Fibroblast of skin of back (primary cell): ENCODE measurements around the gene GMDS.

Experiments
- DNase-seq: peaks from one replicate; pipeline ENCODE4 v3.0.0-alpha.2; 2013

GMDS gene

DNA sequence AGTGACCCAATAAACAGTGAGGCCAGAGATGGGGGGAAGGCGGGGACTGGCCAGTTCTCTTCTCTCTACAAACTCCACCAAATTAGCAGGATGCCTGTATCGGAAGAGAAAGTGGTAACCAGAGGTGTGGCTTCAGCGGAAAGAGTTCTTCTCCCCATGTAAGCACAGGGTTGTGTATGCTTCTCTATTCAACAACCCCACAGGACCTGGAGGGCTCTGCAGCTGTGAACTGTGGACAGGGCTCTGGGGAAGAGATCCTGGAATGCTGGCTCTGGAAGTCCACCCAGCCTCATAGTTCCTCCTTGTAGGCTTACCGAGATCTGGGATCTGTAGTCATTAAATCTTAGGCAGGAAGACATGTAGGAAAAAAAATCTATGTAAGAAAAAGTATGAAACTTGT is 449.5 kb downstream of the GMDS start:
- no peak for DNase-seq

DNA sequence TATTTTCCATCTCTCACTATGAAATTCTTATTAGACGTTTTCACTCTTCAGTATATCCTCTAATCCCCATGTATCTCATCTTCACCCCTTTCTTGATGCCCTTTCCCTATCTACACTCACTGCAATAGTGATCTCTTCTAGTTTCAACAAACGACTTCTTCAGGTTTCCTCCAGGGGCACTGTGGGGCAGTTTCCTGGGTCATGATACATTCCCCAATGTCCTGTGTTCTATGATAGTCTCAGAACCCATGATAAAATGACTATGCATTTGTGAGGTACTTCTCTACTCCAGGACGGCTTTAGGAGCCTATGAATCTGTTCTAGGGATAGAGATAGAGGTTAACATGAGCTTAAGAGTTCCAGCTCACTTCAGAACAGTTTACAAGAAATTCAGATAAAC is 452.4 kb downstream of the GMDS start:
- DNase-seq = peak; percentile 30

DNA sequence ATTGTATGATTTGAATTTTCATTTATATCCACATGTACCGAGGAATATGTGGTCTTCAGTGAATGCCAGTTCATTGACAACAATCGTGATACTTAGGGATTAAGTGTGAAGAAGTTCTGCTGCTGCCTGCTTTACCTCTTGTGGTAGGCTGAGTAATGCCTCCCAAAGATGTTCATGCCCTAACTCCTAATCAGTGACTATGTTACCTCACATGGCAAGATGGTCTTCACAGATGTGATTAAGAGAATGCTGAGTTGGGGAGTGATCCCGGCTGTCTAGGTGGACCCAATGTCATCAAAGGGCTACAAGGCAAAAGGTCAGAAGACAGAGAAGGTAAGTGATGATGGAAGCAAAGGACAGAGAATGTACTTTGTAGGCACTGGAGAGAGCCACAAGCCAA is 454.7 kb downstream of the GMDS start:
- no peak for DNase-seq

DNA sequence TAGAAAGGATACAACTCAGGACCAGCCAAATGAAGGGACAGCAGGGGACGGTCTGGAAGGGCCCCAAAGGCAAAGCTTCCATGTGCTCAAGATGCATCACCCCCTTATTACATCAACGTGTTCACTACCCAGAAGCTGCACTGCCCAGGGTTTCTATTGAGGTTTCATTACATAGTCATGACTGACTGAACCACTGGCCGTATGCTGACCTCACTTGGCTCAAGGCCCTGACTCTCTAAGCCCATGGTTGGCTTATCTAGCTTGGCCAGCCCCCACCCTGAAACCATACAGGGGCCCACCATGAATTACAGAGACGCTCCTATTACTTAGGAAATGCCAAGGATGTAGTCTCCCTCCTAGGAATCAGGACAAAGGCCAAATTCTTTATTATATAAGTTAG is 456.3 kb downstream of the GMDS start:
- no peak for DNase-seq

DNA sequence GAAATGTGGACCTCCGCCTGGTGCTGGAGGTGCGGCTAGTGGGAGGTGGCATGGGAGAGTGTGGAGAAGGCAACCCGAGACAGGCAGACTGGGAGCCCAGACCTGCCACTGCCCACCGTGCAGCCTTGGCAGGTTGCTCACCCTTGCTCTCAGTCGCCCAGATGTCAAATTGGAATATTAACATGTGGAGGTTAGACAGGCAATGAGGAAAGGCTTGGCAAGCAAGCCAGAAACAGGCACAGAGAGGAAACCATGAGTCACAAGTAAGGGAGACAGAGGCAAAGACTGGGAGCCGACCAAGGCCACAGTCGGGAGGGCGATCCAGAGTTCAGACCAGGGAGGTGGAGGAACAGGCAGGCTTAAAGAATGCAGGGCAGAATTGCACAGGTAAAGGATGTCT is 457.5 kb downstream of the GMDS start:
- peak; percentile 27 for DNase-seq

DNA sequence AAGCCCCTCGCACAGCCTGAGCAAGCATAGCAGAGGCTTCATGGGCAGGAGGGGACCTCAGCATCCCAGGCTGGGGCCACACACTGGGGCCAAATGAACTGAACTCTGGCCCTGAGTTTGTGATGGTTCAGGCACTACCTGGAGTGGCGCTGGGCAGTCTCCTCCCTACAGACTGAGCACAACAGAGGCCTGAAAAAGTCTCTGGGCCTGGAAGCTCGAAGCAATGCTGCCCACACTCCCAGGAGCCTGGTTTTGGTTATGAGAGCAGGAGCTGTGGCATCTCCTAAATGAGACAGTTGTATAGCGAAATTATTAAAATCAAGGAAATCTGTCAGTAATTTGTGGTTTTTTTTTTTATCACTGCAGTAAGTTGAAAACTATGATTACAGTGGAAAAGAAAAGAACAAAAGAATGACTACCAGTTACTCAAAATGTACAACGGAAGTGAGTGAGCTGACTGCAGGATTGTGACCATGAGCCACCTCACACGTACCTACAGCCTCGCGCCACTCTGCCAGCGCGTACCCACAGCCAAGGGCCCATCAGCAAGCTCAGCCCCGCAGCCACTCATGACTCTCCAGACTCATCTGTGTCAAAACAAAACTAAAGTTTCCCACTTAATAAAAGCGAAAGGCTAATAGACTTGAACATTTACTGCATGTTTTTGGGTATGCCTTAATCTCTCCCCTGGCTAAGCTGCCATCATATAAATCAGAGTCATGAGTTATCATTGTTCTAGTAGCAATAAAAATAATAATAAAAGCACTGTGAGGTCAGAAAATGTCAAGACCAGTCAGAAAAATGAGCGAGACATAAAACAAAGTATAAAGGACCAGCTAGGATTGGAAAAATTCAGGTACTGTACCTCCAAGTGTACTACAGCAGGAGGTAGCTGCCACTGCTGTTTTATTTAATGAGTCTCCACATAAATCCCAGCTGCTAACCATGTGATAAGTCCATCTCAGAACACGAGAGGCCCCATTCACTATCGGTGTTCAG is 458.7 kb downstream of the GMDS start:
- no peak for DNase-seq

DNA sequence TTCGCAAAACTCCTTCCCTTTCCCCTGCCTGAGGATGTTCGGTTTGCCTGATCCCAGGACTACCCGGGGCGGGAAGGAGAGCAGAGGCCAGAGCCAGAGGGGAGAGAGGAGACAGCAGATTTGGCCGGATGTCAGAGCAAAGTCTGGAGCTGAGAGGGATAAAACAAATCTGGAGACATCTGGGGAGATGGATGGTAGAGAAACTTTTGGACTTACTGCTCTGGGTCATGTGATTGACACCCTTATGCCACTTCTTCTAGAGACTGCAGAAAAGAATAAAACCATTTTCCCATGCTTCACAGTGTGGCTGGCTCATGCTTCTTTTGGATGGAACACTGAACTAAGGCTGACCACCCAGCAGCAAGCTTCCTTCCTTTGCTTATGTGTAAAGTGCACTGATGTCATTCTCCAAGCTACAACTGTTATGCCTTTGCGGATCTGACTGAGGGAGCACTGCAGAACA is 461.0 kb downstream of the GMDS start:
- no peak for DNase-seq

DNA sequence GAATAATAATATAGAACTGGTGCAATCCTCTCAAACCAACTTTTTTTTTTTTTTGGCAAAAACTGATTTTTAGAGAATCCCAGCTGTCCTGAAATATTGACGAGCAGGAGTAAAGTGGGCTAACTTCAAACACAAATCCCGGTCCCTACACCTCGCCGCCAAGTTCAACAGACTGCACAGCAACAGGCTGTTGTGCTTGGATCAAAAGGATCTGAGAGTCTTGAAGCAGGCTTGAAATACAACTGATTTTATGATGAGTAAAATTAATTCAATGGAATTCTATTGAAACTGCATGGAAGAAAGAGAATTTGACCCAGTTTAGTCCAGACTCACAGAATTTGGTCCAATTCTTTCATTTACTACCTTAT is 463.6 kb downstream of the GMDS start:
- DNase-seq = no peak

DNA sequence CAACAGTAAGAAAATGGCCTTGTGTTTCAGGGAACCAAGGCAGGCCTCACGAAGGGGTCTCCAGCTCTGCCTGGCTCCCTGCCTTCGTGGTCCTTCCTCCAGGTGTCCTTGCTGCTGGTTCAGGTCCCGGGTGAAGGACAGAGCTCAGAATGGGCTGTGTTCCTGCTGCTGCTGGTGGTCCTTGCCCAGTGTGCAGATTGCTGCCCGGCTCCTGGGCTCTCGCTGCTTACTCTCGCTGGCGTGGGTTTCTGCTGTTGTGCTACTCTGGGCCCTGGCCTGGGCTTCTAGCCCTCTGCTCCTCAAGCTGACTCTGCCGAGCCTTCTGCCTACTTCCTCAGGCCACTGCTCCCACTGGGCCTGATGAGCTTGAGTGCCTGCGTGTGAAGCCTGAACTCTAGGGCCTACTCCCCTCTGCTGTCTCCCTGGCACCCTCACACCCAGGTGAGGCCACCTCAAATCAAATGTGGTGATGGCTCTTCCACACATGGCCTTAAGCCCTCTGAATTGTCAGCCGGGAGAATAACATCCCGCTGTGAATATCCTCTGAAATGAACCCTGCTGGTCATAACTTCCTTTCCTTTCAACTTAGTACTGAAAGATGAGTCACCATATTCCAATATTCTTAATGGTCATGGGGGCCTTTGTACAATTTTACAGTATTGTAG is 464.1 kb downstream of the GMDS start:
- peak; percentile 53 for DNase-seq

DNA sequence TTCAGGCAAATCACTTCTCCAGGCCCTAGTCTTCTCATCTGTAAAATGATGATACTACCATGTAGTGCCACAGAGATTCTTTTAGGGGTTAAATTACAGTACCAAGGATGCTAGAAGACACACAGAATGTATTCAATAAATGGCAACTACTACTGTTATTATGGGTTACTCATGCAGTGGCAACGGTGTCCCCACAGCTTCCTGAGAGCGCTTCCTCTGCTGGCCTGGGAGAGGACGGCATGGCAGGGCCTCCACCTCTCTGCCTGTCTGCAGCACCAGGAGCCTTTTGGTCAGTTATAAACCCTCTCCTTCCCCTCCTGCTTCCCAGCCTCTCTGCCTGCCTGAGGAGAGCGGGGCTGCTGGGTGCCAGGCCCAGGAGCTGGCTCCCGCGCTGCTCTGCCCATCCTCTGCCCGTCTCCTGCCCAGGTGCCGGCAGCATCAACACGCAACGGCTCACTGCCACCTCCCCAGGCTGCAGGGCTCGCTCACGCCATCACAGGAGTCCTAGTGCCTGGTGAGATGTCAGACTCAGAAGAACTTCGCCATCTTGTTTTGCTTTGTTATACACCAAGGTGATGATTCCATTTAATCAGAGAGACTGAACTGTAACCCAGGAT is 465.0 kb downstream of the GMDS start:
- no peak for DNase-seq

DNA sequence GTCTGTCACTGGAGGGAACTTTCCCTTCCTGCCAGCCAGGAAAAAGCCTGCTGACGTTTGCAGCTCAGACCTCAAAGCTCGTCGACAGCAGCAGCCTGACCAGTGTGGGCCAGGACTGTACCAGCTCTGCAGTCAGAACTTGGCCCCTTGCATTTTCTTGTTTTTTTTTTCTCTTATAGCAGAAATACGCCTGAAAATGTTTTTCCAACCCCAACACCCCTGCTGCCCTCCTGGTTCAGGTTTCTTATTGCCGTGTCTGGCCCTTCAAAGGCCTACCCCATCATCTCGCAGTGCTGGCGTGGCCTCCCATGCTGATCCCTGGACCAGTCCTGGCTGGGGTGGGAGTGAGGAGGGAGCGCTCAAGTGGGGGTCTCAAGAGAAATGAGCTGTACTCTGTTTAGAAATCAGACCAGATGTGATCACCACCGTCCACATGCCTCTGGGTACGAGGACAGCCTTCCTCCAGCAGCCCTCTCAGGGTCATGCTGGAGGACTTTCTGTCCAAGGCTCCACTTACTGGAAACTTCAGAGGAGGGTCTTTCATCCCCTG is 466.6 kb downstream of the GMDS start:
- no peak for DNase-seq

DNA sequence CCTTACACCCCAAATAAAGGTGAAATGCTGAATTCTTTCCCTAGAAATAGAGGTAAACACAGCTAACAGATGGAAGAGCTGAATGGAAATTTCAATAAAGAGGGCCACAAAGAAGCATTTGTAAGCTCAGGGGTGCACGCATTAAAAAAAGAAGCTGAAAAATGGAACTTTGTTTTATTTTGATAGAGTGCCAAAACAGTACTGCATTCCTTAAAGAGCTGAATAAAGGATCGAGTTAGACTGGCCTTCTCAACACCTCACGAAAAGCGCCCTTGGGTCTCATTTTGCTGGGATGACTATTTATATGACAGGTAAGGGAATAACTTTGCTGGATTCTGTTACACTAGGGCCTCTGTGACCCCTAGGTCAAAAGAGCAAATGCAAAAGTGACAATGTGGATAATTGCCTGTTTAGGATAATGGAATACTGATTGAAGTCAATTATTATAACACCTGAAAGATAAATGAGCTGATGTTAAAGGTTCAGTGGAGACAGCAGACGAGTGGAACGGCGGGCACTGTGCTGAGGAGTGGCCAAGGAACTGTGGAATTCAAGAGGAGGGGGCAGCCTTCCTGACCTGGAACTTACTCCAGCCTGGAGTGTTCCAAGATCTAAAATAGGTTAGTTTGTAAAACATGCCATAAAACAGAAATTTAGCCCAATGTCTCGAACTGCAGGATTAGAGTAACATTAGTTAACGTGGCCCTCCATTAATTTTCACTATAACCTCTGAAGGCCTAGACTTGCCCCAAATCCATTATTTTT is 467.3 kb downstream of the GMDS start:
- no peak for DNase-seq

DNA sequence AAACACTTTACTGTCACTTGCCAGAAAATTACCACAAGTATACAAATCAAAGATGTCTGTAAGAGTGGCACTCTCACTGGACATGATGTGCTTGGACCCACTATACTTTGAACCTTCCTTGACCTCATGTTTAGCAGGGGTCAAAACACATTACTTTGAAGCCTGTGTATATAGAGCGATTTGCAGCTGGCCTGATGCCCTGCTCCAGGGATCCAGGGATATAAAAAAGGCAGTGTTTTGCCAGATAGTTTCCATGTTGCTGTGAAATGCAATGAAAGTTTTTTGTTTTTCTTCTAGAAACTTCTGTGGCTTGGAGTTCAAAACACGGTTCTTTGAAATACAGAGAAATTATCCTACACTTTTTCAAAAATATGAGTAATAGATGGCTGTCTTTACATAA is 470.0 kb downstream of the GMDS start:
- DNase-seq = no peak

DNA sequence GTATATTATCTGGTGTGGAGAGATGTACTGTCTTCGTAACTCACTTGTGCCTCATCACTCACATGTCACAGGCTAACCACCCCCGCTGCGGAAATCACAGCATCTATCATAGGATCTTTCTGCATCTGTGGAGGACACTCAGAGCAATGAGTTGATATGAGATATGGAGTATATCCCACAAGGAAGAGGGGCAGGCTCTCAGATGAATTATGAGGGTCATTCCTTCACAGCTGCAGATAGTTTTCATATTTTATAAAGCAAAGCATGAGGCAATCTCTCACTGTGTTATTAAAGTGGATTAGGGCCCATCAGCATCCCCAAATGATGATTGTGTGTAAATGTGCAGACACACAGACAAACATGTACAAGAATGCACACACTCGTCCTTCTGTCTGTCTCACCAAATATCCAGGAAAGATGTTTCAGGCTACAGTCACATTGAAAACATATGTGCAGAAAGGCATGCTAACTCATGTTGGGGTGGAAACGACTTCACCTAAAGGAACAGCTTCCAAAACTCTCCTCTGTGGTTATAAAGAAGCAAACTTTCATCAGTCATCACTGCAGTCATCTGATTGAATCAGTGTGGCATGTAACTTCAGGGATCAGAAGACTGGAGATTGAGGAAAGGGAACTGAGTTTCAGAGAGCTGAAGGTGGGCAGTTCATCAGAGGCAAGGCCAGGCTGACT is 471.0 kb downstream of the GMDS start:
- DNase-seq = peak; percentile 12

DNA sequence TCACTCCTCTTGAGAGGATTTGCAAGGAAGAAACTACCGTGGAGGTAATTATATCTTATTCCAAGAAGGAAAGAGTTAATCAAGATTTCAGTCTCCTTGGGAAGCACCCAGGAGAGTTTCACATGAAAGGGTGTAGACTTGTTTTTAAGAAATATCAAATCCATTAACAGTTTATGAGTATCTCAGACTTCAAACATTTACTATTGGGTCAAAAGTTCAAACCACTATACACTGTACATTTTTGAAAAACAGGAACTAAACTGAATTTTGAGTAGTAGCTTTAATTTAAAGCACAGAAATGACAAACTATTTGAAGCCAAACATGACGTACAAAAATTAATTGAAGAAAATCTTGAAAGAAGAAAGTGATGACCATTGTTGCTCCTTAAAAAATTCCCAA is 471.7 kb downstream of the GMDS start:
- DNase-seq = no peak

DNA sequence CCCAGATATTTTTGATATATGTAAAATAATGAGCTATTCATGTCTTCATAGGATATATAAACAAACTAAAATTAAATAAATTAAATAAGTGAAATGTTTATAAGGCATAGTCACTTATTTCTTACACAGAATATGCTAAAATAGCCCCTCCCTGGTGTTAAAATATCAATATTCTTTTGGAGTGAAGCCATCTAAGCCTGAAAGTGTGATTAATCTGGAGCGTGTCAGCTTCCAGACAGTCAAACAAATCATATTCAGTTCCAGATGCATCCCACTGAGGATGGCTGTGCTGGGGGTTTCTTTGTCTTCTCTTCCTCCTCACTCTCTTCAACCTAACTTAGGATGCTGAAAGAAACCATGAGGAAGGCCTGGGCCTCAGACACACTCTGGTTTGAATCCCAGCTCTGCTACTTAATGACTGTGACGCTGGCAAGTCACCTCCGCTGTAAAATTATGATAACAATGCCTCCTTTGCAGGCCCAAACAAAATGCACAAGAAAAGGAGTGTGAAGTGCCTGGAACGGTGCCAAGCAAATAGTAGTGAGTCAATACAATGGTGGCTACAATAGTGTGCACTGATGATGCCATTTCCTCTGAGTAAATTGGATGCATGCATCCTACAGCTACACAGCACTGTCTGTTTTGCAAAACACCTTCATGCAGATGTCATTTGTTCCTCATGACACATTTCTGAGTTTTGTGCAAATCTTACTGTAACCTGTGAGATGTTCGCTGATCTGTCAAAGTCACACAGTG is 474.3 kb downstream of the GMDS start:
- peak; percentile 39 for DNase-seq

DNA sequence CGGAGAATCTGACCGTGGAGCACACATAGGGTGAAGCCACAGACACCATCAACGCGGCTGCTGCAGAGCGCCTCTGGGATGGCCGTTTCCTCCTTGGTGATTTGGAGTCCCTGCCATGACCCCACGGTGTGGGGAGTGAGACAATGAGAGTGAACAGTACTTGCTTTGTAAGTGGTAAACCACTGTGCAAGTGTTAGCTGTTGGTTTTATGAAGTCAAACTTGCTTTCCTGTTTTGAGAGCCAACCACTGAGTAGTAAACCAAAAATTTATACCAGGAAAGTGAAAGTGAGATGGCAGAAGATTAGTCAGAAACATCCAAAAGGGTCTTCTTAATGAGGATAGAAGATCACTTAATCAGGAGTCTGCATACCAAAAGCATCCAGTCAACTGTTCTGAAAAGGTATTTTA is 475.0 kb downstream of the GMDS start:
- DNase-seq = peak; percentile 37

DNA sequence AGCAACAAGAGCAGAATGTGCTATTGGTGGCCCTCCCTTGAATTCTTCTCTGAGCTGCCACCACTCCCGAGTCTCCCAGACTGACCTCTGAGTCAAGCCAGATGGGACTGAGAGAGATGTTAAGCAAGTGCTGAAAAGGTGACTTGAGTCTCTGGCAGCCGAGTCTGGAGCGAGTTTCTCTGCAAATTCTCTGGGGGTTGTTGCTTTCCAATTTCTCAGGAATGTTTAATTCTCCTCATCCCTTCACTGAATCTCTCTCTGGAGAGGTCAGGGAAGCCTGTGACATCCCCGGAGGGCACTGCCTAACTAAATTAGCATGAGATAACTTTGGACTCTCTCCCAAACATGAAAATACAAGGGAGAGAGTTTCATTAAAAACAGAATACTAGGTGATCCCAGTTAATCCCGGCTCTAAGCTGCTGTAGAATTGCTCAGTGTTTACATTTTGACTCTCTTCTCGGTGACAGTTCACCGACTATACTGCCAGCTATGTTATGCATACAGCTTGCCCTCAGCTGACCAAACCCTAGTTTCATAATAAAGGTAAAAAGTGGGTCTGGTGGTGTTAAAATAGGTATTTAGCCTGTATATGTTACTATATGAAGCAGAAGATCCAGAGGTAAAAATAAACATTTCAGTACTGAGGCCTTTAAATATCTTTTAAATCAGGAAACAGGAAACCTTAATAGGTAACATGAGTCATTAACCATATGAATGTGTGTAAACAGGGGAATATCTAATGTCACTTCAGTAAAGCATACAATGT is 477.7 kb downstream of the GMDS start:
- peak; percentile 84 for DNase-seq

DNA sequence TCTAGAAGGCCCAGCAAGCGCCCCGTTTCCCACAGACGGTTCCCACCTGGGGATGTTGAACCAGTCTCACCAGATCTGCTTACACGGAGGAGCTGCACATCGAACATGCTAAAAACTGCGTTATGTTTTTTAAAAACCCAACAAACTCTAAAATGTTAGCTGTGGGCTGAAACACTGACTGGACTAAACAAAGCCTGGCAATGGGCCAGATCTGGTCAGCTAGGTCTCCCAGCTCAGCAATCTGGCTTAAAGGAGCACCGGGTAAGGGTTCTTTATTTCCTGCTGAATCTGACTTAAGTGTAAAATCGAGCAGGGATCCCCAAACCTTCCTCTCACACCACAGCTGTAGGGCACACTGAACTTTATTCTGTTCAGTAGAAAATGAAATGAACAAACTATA is 478.8 kb downstream of the GMDS start:
- DNase-seq = no peak
